Stimulated activated CD8-positive, alpha-beta memory T cell treated with anti-CD3 and anti-CD28 coated beads, Interleukin-7, amount 100 ng/mL, for 24 hours (primary cell): Measurements from ENCODE around the gene USP48.

Experiments
- DNase-seq: peaks from one replicate; pipeline ENCODE4 v3.0.0-alpha.2; 2020; ENCODE audit warnings: low read depth

Gene USP48

GRCh38 chr1:21668232-21668950 is 114.6 kb downstream of the USP48 start:
- DNase-seq: no peak

- DNase-seq: no peak
Measured at GRCh38 chr1:21667348-21668231, 115.4 kb downstream of the USP48 start.

- DNase-seq: no peak
Measured at GRCh38 chr1:21666576-21667320, 116.2 kb downstream of the USP48 start.

- no peak for DNase-seq
Measured at GRCh38 chr1:21665711-21666575, 117.0 kb downstream of the USP48 start.

- DNase-seq: no peak
Measured at GRCh38 chr1:21664806-21665588, 118.0 kb downstream of the USP48 start.

- DNase-seq: no peak
Measured at GRCh38 chr1:21663951-21664805, 118.8 kb downstream of the USP48 start.

- DNase-seq: no peak
Measured at GRCh38 chr1:21663248-21663950, 119.5 kb downstream of the USP48 start.

GRCh38 chr1:21662426-21663247 is 120.3 kb downstream of the USP48 start:
- DNase-seq: no peak

GRCh38 chr1:21661886-21662285 is 121.1 kb downstream of the USP48 start:
- no peak for DNase-seq

GRCh38 chr1:21659924-21660326 is 123.0 kb downstream of the USP48 start:
- DNase-seq: no peak

- peak; percentile 41 for DNase-seq
Measured at GRCh38 chr1:21659099-21659923, 123.6 kb downstream of the USP48 start.

GRCh38 chr1:21657456-21658190 is 125.3 kb downstream of the USP48 start:
- no peak for DNase-seq

GRCh38 chr1:21655748-21656147 is 127.2 kb downstream of the USP48 start:
- DNase-seq: no peak

- no peak for DNase-seq
Measured at GRCh38 chr1:21655259-21655658, 127.7 kb downstream of the USP48 start.

GRCh38 chr1:21654209-21654608 is 128.7 kb downstream of the USP48 start:
- DNase-seq: no peak

- no peak for DNase-seq
Measured at GRCh38 chr1:21653744-21654100, 129.2 kb downstream of the USP48 start.
